GM15510 (cell line): ENCODE results near the gene CPED1.

ENCODE experiments used
- POLR2A ChIP-seq: IDR thresholded peaks from 3 replicates; pipeline ENCODE4 v1.6.1; 2011; ENCODE audit warnings: borderline replicate concordance; ENCODE audit not compliant: insufficient read length; ENCODE audit errors: extremely low read depth

CPED1 gene

GRCh38 chr7:121331048-121331447 is 342.5 kb downstream of the CPED1 start:
- no peak for TF ChIP-seq POLR2A

- TF ChIP-seq POLR2A, result no peak
These were observed 343.1 kb downstream of the CPED1 start for GRCh38 chr7:121331574-121331973.

GRCh38 chr7:121334376-121334775 is 345.9 kb downstream of the CPED1 start:
- no peak for TF ChIP-seq POLR2A

- TF ChIP-seq POLR2A, result no peak
These were observed 346.6 kb downstream of the CPED1 start for GRCh38 chr7:121334875-121335648.

GRCh38 chr7:121336579-121336978 is 348.1 kb downstream of the CPED1 start:
- no peak for TF ChIP-seq POLR2A

- TF ChIP-seq POLR2A, result no peak
These were observed 348.9 kb downstream of the CPED1 start for GRCh38 chr7:121337398-121337797.

GRCh38 chr7:121339082-121339481 is 350.6 kb downstream of the CPED1 start:
- no peak for TF ChIP-seq POLR2A

- TF ChIP-seq POLR2A, result no peak
These were observed 353.4 kb downstream of the CPED1 start for GRCh38 chr7:121341933-121342332.

GRCh38 chr7:121342631-121343030 is 354.1 kb downstream of the CPED1 start:
- no peak for TF ChIP-seq POLR2A

- TF ChIP-seq POLR2A, result no peak
These were observed 354.8 kb downstream of the CPED1 start for GRCh38 chr7:121343302-121343701.

GRCh38 chr7:121344093-121344492 is 355.6 kb downstream of the CPED1 start:
- TF ChIP-seq POLR2A, result no peak

- no peak for TF ChIP-seq POLR2A
These were observed 356.0 kb downstream of the CPED1 start for GRCh38 chr7:121344497-121344896.
